ENCODE results near the gene PLA2G3. TPM values are rescaled to one million over a fixed set of nuclear protein-coding genes. Genes with fewer than 3 reads are reported as not detected.

The PLA2G3 gene
- total RNA-seq, 1 experiment from 2014 or later = 8.2 TPM

- Histone ChIP-seq H3K27ac (ENCODE audit: insufficient read length, low read depth, low read length) (no peak overlapping the region), H2BK120ac (ENCODE audit: low read depth, low read length, poor library complexity, severe bottlenecking) (no peak overlapping the region), H3K23me2 (ENCODE audit: insufficient read length, low read depth, low read length, poor library complexity, severe bottlenecking) (no peaks in the 10 kb centered on the region), H2AFZ (ENCODE audit: low read length) (no peak overlapping the region), H3K56ac (ENCODE audit: insufficient read length, low read depth, low read length) (no peak overlapping the region), H4K20me1 (ENCODE audit: control insufficient read depth, insufficient read depth, insufficient read length) (no peaks in the 10 kb centered on the region), H3T11ph (ENCODE audit: low read length) (no peak overlapping the region), H3K4ac (ENCODE audit: low read depth, low read length) (no peak overlapping the region), H4K8ac (replicated peaks; ENCODE audit: insufficient read length, low read depth, low read length) (no peak overlapping the region), H3K4me2 (ENCODE audit: insufficient read depth, insufficient read length, low read length) (no peak overlapping the region), H3K14ac (ENCODE audit: insufficient read depth, low read length) (no peak overlapping the region), H4K91ac (ENCODE audit: insufficient read length, low read depth, low read length) (no peak overlapping the region), H3K9me3 (ENCODE audit: control insufficient read depth, low read depth, low read length) (no peaks in the 10 kb centered on the region), H3K18ac (ENCODE audit: insufficient read length, low read depth, low read length) (no peak overlapping the region), H3K79me2 (ENCODE audit: insufficient read depth, low read length) (no peaks in the 10 kb centered on the region), H3K79me1 (ENCODE audit: insufficient read depth, low read depth, low read length, poor library complexity, severe bottlenecking) (no peaks in the 10 kb centered on the region), H2AK5ac (ENCODE audit: insufficient read length, low read length) (no peak overlapping the region), H4K5ac (ENCODE audit: insufficient read length, low read depth, low read length) (no peak overlapping the region), H2BK5ac (ENCODE audit: insufficient read length, low read length) (no peak overlapping the region), H3K23ac (ENCODE audit: insufficient read length, low read depth, low read length) (no peak overlapping the region), H3K27me3 (ENCODE audit: insufficient read depth, low read length) (no peaks in the 10 kb centered on the region), H3K9ac (ENCODE audit: extremely low read depth, insufficient read length, low read length) (no peak overlapping the region), H3K4me1 (ENCODE audit: insufficient read depth, low read length) (peaks cover 2% of the 10 kb centered on the region; the same call in 1 of the 2 replicates), H2BK20ac (ENCODE audit: low read depth, low read length, poor library complexity, severe bottlenecking) (no peak overlapping the region), H2BK12ac (ENCODE audit: insufficient read length, low read depth, low read length) (no peak overlapping the region), H2BK15ac (ENCODE audit: low read depth, low read length) (no peak overlapping the region)
- no CpG with 5 or more reads among the region's 7 CpGs for WGBS (ENCODE audit: extremely low coverage, insufficient read length, low lambda C conversion rate)
- no peak overlapping the region for H3K4me3 Mint-ChIP-seq
- peaks cover 0 to 4% (median 3%) of the 10 kb centered on the region in 3 experiments; a peak in 3 of 7 replicates for H3K36me3 Mint-ChIP-seq (ENCODE audit: insufficient read depth in 1 of 3, low read depth in 3 of 3)
- peaks cover 6% of the 10 kb centered on the region for H3K27me3 Mint-ChIP-seq (ENCODE audit: low read depth)
- DNase-seq = no peak
- no peak overlapping the region; a peak in 1 of 7 replicates for H3K27ac Mint-ChIP-seq
- H3K9me3 Mint-ChIP-seq = no peaks in the 10 kb centered on the region
- TF ChIP-seq CTCF (conservative IDR thresholded peaks at IDR 0.05) = no peak
- peaks cover 15 to 26% of the 10 kb centered on the region in 2 experiments for H3K4me1 Mint-ChIP-seq
Measured at GRCh38 chr22:31128156-31128555, 12.2 kb downstream of the PLA2G3 start.
